Measurements from ENCODE around the gene SPATA17.

DNA sequence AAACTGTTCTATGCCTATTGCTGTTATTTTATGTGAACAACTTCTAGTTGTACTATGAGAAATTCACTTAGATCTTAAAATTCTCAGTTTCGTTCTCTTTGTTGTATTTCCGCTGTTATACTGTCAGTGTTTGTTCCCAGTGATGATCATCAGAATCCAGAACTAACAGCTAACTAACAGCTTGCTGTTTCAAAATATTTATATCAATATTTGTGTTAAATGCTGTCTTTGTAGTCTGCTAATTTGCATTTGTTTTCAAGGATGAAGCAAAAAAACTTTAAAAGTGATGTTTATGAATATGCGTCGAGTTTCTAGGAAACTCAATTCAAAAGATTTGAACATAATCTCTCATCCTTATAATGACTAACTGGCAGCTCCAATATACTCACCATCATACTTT is 84.5 kb downstream of the SPATA17 start:
- TF ChIP-seq, protein P1, sequence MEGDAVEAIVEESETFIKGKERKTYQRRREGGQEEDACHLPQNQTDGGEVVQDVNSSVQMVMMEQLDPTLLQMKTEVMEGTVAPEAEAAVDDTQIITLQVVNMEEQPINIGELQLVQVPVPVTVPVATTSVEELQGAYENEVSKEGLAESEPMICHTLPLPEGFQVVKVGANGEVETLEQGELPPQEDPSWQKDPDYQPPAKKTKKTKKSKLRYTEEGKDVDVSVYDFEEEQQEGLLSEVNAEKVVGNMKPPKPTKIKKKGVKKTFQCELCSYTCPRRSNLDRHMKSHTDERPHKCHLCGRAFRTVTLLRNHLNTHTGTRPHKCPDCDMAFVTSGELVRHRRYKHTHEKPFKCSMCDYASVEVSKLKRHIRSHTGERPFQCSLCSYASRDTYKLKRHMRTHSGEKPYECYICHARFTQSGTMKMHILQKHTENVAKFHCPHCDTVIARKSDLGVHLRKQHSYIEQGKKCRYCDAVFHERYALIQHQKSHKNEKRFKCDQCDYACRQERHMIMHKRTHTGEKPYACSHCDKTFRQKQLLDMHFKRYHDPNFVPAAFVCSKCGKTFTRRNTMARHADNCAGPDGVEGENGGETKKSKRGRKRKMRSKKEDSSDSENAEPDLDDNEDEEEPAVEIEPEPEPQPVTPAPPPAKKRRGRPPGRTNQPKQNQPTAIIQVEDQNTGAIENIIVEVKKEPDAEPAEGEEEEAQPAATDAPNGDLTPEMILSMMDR (IDR thresholded peaks at IDR 0.05 in 2 of 3, conservative IDR thresholded peaks at IDR 0.05 in 1 of 3; ENCODE audit: control insufficient read depth in 2 of 3, extremely low read depth in 1 of 3, insufficient read depth in 1 of 3, low read depth in 3 of 3, low read length in 3 of 3): no peak
- no peak for TF ChIP-seq MTA3 (IDR thresholded peaks at IDR 0.05; ENCODE audit: borderline replicate concordance, low read length)
- no peak for TF ChIP-seq FOXK2 (IDR thresholded peaks at IDR 0.05)
- no peak for TF ChIP-seq RELA (IDR thresholded peaks at IDR 0.05; ENCODE audit: borderline replicate concordance, partially characterized antibody)
- TF ChIP-seq, protein P2, sequence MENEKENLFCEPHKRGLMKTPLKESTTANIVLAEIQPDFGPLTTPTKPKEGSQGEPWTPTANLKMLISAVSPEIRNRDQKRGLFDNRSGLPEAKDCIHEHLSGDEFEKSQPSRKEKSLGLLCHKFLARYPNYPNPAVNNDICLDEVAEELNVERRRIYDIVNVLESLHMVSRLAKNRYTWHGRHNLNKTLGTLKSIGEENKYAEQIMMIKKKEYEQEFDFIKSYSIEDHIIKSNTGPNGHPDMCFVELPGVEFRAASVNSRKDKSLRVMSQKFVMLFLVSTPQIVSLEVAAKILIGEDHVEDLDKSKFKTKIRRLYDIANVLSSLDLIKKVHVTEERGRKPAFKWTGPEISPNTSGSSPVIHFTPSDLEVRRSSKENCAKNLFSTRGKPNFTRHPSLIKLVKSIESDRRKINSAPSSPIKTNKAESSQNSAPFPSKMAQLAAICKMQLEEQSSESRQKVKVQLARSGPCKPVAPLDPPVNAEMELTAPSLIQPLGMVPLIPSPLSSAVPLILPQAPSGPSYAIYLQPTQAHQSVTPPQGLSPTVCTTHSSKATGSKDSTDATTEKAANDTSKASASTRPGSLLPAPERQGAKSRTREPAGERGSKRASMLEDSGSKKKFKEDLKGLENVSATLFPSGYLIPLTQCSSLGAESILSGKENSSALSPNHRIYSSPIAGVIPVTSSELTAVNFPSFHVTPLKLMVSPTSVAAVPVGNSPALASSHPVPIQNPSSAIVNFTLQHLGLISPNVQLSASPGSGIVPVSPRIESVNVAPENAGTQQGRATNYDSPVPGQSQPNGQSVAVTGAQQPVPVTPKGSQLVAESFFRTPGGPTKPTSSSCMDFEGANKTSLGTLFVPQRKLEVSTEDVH (IDR thresholded peaks at IDR 0.05; ENCODE audit: low read depth, partially characterized antibody): no peak
- no peak for TF ChIP-seq NFIC (IDR thresholded peaks at IDR 0.05; ENCODE audit: low read depth, low read length)
- TF ChIP-seq SUPT20H (IDR thresholded peaks at IDR 0.05; ENCODE audit: borderline replicate concordance, control insufficient read depth, low read depth, low read length): no peak
- TF ChIP-seq SMC3 (IDR thresholded peaks at IDR 0.05; ENCODE audit: borderline replicate concordance, low read length): no peak
- TF ChIP-seq SP1 (IDR thresholded peaks at IDR 0.05; ENCODE audit: low read depth, low read length): no peak
- TF ChIP-seq, protein P3, sequence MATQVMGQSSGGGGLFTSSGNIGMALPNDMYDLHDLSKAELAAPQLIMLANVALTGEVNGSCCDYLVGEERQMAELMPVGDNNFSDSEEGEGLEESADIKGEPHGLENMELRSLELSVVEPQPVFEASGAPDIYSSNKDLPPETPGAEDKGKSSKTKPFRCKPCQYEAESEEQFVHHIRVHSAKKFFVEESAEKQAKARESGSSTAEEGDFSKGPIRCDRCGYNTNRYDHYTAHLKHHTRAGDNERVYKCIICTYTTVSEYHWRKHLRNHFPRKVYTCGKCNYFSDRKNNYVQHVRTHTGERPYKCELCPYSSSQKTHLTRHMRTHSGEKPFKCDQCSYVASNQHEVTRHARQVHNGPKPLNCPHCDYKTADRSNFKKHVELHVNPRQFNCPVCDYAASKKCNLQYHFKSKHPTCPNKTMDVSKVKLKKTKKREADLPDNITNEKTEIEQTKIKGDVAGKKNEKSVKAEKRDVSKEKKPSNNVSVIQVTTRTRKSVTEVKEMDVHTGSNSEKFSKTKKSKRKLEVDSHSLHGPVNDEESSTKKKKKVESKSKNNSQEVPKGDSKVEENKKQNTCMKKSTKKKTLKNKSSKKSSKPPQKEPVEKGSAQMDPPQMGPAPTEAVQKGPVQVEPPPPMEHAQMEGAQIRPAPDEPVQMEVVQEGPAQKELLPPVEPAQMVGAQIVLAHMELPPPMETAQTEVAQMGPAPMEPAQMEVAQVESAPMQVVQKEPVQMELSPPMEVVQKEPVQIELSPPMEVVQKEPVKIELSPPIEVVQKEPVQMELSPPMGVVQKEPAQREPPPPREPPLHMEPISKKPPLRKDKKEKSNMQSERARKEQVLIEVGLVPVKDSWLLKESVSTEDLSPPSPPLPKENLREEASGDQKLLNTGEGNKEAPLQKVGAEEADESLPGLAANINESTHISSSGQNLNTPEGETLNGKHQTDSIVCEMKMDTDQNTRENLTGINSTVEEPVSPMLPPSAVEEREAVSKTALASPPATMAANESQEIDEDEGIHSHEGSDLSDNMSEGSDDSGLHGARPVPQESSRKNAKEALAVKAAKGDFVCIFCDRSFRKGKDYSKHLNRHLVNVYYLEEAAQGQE (IDR thresholded peaks at IDR 0.05; ENCODE audit: low read depth, low read length): no peak
- TF ChIP-seq MYC (IDR thresholded peaks at IDR 0.05; ENCODE audit: insufficient read depth, insufficient read length, insufficient replicate concordance, low read length, severe bottlenecking): no peak

Data from GM12878 (cell line).